Neural cell (in vitro differentiated cells): Measurements from ENCODE around the gene SDK2. TPM values are rescaled to one million over a fixed set of nuclear protein-coding genes. Genes with fewer than 3 reads are reported as not detected.

Source experiments
- H2AFZ ChIP-seq: fragments of 200-600, 300-800 bp; sonication (generic), shearing (Covaris generic); 2 replicates; pipeline ENCODE4 v1.6.0; 2014; ENCODE audit warnings: low read depth, mild to moderate bottlenecking, antibody characterized with exemption, low read length, moderate library complexity
- H3F3A ChIP-seq: fragments of 200-600 bp; shearing (Covaris generic); 2 replicates; pipeline ENCODE4 v1.6.1; 2016; ENCODE audit warnings: mild to moderate bottlenecking, moderate library complexity, mixed read lengths, antibody characterized with exemption, low read length; ENCODE audit not compliant: insufficient read depth, poor library complexity, severe bottlenecking
- H3K27ac ChIP-seq: fragments of 200-600, 300-800 bp; sonication (generic), shearing (Covaris generic); 2 replicates; pipeline ENCODE4 v1.5.1; 2014; ENCODE audit warnings: mild to moderate bottlenecking, low read length, moderate library complexity
- H3K27me3 ChIP-seq: fragments of 300-800, 200-600 bp; sonication (generic), shearing (Covaris generic); 2 replicates; pipeline ENCODE4 v1.6.0; 2014; ENCODE audit warnings: mild to moderate bottlenecking, low read depth, low read length, moderate library complexity; ENCODE audit not compliant: insufficient read depth
- H3K36me3 ChIP-seq: fragments of 300-800, 200-600 bp; sonication (generic), shearing (Covaris generic); 2 replicates; pipeline ENCODE4 v1.5.1; 2014; ENCODE audit warnings: mild to moderate bottlenecking, antibody characterized with exemption, low read length, moderate library complexity; ENCODE audit not compliant: insufficient read depth
- H3K4me2 ChIP-seq: fragments of 300-800, 200-600 bp; sonication (generic), shearing (Covaris generic); 2 replicates; pipeline ENCODE4 v1.6.0; 2014; ENCODE audit warnings: mild to moderate bottlenecking, low read length
- H3K4me3 ChIP-seq: fragments of 300-800, 200-600 bp; sonication (generic), shearing (Covaris generic); 2 replicates; pipeline ENCODE4 v1.5.1; 2014; ENCODE audit warnings: mild to moderate bottlenecking, low read length, moderate library complexity
- H3K79me2 ChIP-seq: fragments of 200-600 bp; shearing (Covaris generic); replicated peaks from 2 replicates; pipeline ENCODE4 v1.6.0; 2014; ENCODE audit warnings: mild to moderate bottlenecking, low read length, moderate library complexity; ENCODE audit not compliant: insufficient read depth
- H3K9ac ChIP-seq: fragments of 300-800, 200-600 bp; sonication (generic), shearing (Covaris generic); 2 replicates; pipeline ENCODE4 v1.6.1; 2016; ENCODE audit warnings: mild to moderate bottlenecking, low read length, mixed read lengths
- H3K9me2 ChIP-seq: fragments of 200-600 bp; shearing (Covaris generic); 2 replicates; pipeline ENCODE4 v1.6.1; 2016; ENCODE audit warnings: mild to moderate bottlenecking, low read length, mixed read lengths; ENCODE audit not compliant: insufficient read depth
- H3K9me3 ChIP-seq: fragments of 200-600, 300-800 bp; sonication (generic), shearing (Covaris generic); 2 replicates; pipeline ENCODE4 v1.6.1; 2016; ENCODE audit warnings: mild to moderate bottlenecking, mixed run types, low read length, moderate library complexity, mixed read lengths
- H4K20me1 ChIP-seq: fragments of 200-600 bp; shearing (Covaris generic); 2 replicates; pipeline ENCODE4 v1.6.1; 2016; ENCODE audit warnings: mild to moderate bottlenecking, mixed run types; ENCODE audit not compliant: insufficient read depth
- CTCF ChIP-seq: fragments of 450-650 bp; IDR thresholded peaks from 2 replicates; pipeline ENCODE4 v1.5.1; 2014; ENCODE audit warnings: antibody characterized with exemption, mild to moderate bottlenecking, moderate library complexity; ENCODE audit not compliant: poor library complexity, severe bottlenecking
- EP300 ChIP-seq: fragments of 450-650 bp; conservative IDR thresholded peaks from 2 replicates; pipeline ENCODE4 v1.6.1; 2014; ENCODE audit warnings: antibody characterized with exemption, mild to moderate bottlenecking, moderate library complexity; ENCODE audit not compliant: poor library complexity, severe bottlenecking
- EZH2 ChIP-seq: fragments of 200-600, 300-800 bp; shearing (Covaris generic), sonication (generic); IDR thresholded peaks from 2 replicates; pipeline ENCODE4 v1.6.1; 2014; ENCODE audit warnings: antibody characterized with exemption, low read length, borderline replicate concordance, mild to moderate bottlenecking; ENCODE audit not compliant: insufficient read depth, poor library complexity, severe bottlenecking
- MXI1 ChIP-seq: fragments of 450-650 bp; conservative IDR thresholded peaks from 2 replicates; pipeline ENCODE4 v1.6.1; 2014; ENCODE audit warnings: antibody characterized with exemption, mild to moderate bottlenecking; ENCODE audit not compliant: poor library complexity, severe bottlenecking
- POLR2AphosphoS5 ChIP-seq: IDR thresholded peaks from 2 replicates; pipeline ENCODE4 v1.6.1; 2012
- RAD21 ChIP-seq: fragments of 450-650 bp; conservative IDR thresholded peaks from 2 replicates; pipeline ENCODE4 v1.6.1; 2014; ENCODE audit warnings: antibody characterized with exemption, mild to moderate bottlenecking, moderate library complexity
- REST ChIP-seq: IDR thresholded peaks from 2 replicates; pipeline ENCODE4 v1.6.1; 2012; ENCODE audit warnings: borderline replicate concordance
- SMC3 ChIP-seq: fragments of 450-650 bp; conservative IDR thresholded peaks from 2 replicates; pipeline ENCODE4 v1.6.1; 2014; ENCODE audit warnings: antibody characterized with exemption, mild to moderate bottlenecking, moderate library complexity; ENCODE audit not compliant: poor library complexity
- TAF1 ChIP-seq: IDR thresholded peaks from 2 replicates; pipeline ENCODE4 v1.6.1; 2012; ENCODE audit warnings: low read depth
- polyA plus RNA-seq: library from polyadenylated mRNA; depleted of rRNA; stranded (reverse); fragments of >200 nt; gene quantifications from 2 replicates; pipeline ENCODE4 v1.2.3, GENCODE V29; 2014

SDK2 gene
- polyA plus RNA-seq, 1 donor from 2014 or later, result 0.73 TPM

- Histone ChIP-seq H3K4me2 (no peak overlapping the region), H3K9ac (no peak overlapping the region), H3K4me3 (no peak overlapping the region), H4K20me1 (no peaks in the 10 kb centered on the region), H3K9me3 (no peaks in the 10 kb centered on the region), H3K27me3 (no peaks in the 10 kb centered on the region), H3F3A (no peaks in the 10 kb centered on the region), H3K79me2 (no peaks in the 10 kb centered on the region), H3K27ac (no peak overlapping the region), H3K36me3 (no peaks in the 10 kb centered on the region), H2AFZ (no peak overlapping the region), H3K9me2 (no peaks in the 10 kb centered on the region)
- no peak for TF ChIP-seq REST
- TF ChIP-seq CTCF, result no peak
- no peak for TF ChIP-seq MXI1
- no peak for TF ChIP-seq SMC3
- TF ChIP-seq EZH2, result no peak
- TF ChIP-seq EP300, result no peak
- TF ChIP-seq TAF1, result no peak
- TF ChIP-seq RAD21, result no peak
- no peak for TF ChIP-seq POLR2AphosphoS5
Observed at GRCh38 chr17:73410586-73411312, 233.5 kb downstream of the SDK2 start.

- no peaks in the 10 kb centered on the region for H3K9me2 ChIP-seq
- no peaks in the 10 kb centered on the region for H4K20me1 ChIP-seq
- H3K4me3 ChIP-seq, result no peak overlapping the region
- H3K27ac ChIP-seq, result no peak overlapping the region
- TF ChIP-seq SMC3, result no peak
- TF ChIP-seq EP300, result no peak
- no peak for TF ChIP-seq MXI1
- TF ChIP-seq POLR2AphosphoS5, result no peak
- no peak for TF ChIP-seq EZH2
- TF ChIP-seq REST, result no peak
- TF ChIP-seq RAD21, result no peak
- H3K79me2 ChIP-seq, result no peaks in the 10 kb centered on the region
- no peaks in the 10 kb centered on the region for H3F3A ChIP-seq
- H3K9me3 ChIP-seq, result no peaks in the 10 kb centered on the region
- no peak overlapping the region for H3K4me2 ChIP-seq
- H3K27me3 ChIP-seq, result no peaks in the 10 kb centered on the region
- no peaks in the 10 kb centered on the region for H3K36me3 ChIP-seq
- no peak overlapping the region for H2AFZ ChIP-seq
- no peak overlapping the region for H3K9ac ChIP-seq
Observed at GRCh38 chr17:73404246-73404645, 240.0 kb downstream of the SDK2 start.
